GM18858 (cell line): Measurements from ENCODE around the gene PCSK1.
"Not testable (repeated sequence)": the region's sequence is repeated elsewhere in the genome, so short reads cannot be mapped to it uniquely, and the experiment has no call there.

Experiments used
- ATAC-seq: cut with Tn5 transposase; IDR thresholded peaks from one replicate; pipeline ENCODE4 v1.9.1; 2021; ENCODE audit not compliant: unreplicated experiment

Gene PCSK1

GRCh38 chr5:96427824-96428223, 5.2 kb downstream of the PCSK1 start:
- ATAC-seq = no peak

GRCh38 chr5:96426831-96427230, 6.2 kb downstream of the PCSK1 start:
- no peak for ATAC-seq

GRCh38 chr5:96425443-96425842, 7.6 kb downstream of the PCSK1 start:
- no peak for ATAC-seq

- no peak for ATAC-seq
These were observed 17.2 kb downstream of the PCSK1 start for GRCh38 chr5:96415897-96416296.

GRCh38 chr5:96412868-96413449, 20.1 kb downstream of the PCSK1 start:
- ATAC-seq = no peak

GRCh38 chr5:96410013-96410412, 23.0 kb downstream of the PCSK1 start:
- no peak for ATAC-seq

- no peak for ATAC-seq
These were observed 24.1 kb downstream of the PCSK1 start for GRCh38 chr5:96408841-96409538.

- ATAC-seq = no peak
These were observed 24.8 kb downstream of the PCSK1 start for GRCh38 chr5:96408210-96408777.

GRCh38 chr5:96407436-96407835, 25.6 kb downstream of the PCSK1 start:
- ATAC-seq = no peak

GRCh38 chr5:96404191-96404867, 28.7 kb downstream of the PCSK1 start:
- ATAC-seq = no peak

- no peak for ATAC-seq
These were observed 30.5 kb downstream of the PCSK1 start for GRCh38 chr5:96402500-96402899.

GRCh38 chr5:96396878-96397277, 36.2 kb downstream of the PCSK1 start:
- ATAC-seq = no peak

- ATAC-seq = not testable (repeated sequence)
These were observed 37.8 kb downstream of the PCSK1 start for GRCh38 chr5:96395295-96395694.

GRCh38 chr5:96391921-96392320, 41.1 kb downstream of the PCSK1 start:
- ATAC-seq = no peak

GRCh38 chr5:96388176-96388575, 44.9 kb downstream of the PCSK1 start:
- no peak for ATAC-seq

GRCh38 chr5:96387616-96388015, 45.4 kb downstream of the PCSK1 start:
- ATAC-seq = no peak

GRCh38 chr5:96385538-96385937, 47.5 kb downstream of the PCSK1 start:
- no peak for ATAC-seq

- ATAC-seq = no peak
These were observed 48.7 kb downstream of the PCSK1 start for GRCh38 chr5:96384353-96384752.

- ATAC-seq = no peak
These were observed 51.5 kb downstream of the PCSK1 start for GRCh38 chr5:96381526-96381925.

GRCh38 chr5:96379896-96380295, 53.2 kb downstream of the PCSK1 start:
- no peak for ATAC-seq

- no peak for ATAC-seq
These were observed 55.5 kb downstream of the PCSK1 start for GRCh38 chr5:96377597-96377996.

GRCh38 chr5:96377167-96377566, 55.9 kb downstream of the PCSK1 start:
- no peak for ATAC-seq
